Measurements from ENCODE around the gene ASB1.
"Not testable (repeated sequence)": the region's sequence is repeated elsewhere in the genome, so short reads cannot be mapped to it uniquely, and the experiment has no call there.

Gene ASB1

DNA sequence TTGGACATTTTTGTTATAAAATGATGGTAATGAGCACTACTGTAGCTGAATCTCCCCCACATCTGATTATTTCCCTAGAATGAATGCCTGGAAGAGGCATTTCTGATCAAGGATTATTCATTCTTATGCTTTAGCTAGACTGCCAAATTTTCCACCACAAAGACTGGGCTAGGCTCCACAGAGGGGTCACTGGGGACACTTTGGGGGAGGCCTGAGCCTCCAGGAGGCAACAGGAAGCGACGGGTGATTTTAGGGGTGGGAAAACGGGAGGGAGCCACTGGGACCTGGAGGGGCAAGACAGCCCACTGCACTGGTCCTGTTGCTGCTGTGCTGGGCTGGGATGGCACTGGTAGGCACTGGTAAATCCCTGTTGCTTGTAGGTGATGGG, 2.4 kb upstream of the ASB1 start:
- no peak for DNase-seq

DNA sequence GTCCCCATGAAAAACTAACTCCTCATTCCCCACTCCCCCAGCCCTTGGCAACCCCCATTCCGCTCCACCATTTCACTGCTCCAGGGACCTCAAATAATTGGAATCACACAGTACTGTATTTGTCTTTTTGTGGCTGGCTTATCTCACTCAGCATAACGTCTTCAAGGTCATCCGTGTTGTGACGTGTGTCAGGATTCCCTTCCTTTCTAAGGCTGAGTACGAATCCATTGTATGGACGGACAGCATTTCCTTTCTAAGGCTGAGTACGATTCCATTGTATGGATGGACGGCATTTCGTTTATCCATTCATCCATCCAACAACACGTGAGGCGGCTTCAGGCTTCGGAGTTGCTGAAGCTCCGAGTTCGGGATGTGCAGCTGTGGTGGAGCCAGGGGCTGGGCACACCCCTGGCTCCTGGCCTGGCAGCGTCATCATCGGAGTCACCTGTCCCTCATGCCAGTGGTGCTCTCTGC, 1.2 kb upstream of the ASB1 start:
- DNase-seq = no peak

DNA sequence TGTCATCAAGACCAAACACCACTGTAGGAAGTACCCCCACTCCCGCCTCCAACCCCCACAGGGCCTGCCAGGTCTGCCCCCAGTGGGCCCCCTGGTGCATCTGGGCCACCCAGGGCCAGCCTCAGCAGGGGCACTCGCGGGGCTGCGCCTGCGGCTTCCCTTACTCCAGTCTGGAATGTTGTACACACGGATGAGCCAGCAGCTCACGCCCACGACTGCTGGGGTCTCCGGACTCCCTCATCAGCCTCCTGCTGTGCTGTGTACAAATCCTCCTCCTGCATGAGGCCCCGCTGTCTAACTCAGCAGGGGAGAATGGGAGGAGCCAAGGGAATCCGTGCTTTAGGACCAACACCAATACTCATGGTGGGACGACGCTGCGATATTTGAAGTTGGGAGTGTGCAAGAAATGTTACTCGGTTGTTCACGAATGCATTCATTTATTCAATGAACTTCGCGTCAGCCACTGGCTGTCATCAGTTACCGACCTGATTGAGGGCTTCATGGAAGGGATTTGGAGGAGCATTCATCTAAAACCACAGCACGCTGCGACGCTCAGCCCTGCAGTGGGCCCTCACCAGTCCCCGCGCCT, 654 bp upstream of the ASB1 start:
- no peak for DNase-seq

DNA sequence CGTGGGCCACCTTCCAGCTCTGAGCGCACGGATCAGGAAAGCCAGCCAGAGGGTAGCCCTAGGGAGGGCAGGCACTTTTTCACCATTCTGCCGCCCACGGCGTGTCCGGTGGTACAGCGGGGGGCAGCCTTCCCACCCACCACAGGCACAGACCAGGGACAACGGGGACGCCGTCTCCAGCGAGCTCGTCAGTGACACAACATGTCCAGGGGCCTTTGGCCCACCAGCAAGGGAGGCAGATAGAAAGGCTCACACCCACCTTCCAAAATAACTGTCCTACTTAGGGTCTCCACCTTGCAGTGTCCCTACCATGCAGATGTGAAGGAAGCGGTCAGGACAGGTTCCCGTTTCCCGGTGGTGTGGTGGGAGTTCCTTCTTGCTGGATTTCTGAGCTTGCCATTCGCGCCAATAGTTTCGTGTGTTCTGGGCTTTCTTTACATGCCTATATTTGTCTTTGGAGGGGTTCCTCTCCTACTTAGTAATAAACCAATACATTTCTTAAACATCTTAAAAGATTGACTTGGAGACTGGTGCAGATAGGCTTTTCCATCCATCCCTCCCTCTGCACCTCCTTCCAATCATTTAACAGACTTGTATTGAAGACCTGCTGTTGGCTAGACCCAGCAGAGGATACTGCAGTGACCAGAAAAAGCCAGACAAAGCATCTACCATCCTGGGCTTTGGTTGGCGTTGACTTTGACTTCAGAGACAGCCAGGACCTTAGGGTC, 872 bp downstream of the ASB1 start:
- no peak for DNase-seq

DNA sequence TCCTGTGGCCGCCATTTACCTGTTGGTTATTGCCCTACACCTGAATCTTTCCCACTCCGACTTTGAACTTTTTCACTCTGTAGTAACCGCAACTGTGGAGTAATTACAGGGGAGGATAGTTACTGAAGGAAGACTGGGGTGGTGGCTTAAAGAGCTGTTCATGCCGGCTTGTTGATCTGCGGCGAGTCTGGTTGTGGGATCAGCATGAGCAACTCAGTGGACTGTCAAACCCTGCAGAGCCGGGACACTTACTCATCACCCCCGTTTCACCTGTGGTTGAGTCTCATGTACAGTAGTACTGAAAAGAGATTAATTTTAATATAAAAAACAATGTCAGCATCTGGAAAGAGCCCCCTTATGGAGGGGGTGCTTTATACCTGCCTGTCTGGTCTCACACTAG, 2.1 kb downstream of the ASB1 start:
- no peak for DNase-seq

DNA sequence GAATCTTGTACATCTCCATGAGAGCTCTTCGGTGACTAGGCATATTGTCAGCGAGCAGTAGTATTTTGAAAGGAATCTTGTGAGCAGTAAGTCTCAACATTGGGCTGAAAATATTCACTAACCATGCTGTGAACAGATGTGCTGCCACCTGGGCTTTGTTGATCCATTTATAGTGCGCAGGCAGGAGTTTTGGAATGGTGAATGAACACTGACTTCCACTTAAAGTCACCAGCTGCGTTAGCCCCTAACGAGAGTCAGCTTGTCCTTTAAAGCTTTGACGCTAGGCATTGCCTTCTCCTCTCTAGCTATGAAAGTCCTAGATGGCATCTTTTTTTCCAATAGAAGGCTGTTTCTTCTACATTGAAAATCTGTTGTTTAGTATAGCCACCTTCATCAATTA, 4.1 kb downstream of the ASB1 start:
- no peak for DNase-seq

DNA sequence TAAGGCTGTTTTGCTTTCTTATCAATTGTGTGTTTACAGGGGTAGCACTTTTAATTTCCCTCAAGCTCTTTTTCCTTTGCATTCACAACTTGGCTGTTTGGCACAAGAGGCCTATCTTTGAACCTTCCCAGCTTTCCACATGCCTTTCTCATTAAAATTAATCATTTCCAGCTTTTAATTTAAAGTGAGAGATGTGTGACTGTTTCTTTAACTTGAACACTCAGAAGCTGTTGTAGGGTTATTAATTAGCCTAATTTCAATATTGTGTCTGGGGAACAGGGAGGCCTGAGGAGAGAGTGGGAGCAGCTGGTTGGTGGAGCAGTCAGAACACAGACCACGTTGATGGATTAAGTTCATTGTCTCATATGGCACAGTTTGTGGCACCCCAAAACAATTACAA, 4.7 kb downstream of the ASB1 start:
- no peak for DNase-seq

DNA sequence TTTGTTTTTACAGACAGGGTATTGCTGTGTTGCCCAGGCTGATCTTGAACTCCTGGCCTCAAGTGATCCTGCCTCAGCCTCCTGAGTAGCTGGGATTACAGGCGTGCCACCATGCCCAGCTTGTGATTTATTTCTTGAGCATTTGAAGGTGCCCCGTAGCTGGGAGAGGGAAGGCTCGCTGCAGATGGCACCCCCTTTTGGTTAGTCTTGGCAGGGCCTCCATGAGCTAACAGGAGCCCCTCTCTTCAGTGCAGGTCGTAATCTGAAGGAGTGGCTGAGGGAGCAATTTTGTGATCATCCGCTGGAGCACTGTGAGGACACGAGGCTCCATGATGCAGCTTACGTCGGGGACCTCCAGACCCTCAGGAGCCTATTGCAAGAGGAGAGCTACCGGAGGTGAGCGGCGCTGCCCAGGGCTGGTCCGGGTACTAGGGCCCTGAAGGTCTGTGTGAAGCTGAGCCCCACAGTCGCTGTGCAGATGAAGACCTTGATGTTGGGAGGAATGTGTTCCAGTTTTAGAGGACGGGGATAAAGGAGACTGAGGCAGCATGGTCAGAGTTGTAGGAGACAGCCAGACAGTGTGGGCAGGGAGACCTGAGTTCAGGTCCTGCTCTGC, 6.7 kb downstream of the ASB1 start:
- no peak for DNase-seq

DNA sequence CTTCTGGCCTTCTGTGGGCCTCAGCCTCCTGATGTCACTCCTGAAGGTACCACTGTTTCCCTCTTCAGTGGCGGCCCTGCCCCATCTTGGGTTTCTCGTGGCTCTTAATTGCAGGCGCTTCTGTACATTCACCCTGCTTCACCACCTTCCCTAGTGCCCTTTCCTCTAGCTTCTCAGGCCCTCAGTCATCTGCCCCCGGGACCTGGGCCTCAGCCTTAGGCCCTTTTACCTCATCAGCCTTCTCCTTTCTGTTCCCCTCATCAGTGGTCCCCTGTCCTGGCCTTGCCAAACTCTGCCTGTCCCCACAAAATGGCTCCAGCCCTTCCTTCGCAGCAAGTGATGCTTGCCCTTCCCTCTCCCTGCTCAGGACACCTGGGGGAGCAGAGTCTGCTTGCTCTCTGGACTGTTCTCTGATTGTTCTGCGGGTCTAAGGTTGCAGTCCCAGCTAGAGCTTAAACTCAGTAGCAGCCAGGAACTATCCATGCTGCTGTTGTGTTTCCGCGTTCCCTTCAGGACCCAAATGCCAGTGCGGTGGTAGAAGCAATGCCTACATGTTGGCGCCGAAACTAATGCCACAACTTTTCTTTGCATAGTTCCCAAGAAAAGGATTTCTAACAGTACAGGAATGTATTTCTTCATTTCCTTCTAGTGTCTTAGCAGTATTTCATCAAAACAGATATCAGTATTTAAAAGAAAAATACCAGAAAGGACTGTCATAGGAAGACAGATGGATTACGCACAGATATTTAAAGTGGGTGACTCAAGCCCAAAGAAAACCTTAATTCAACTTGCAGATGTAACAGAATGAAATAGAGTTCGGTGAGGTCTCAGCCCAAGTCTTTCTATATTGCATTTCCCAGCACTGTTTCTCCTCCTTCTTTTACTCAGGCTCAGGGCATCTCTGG, 7.5 kb downstream of the ASB1 start:
- DNase-seq = no peak

DNA sequence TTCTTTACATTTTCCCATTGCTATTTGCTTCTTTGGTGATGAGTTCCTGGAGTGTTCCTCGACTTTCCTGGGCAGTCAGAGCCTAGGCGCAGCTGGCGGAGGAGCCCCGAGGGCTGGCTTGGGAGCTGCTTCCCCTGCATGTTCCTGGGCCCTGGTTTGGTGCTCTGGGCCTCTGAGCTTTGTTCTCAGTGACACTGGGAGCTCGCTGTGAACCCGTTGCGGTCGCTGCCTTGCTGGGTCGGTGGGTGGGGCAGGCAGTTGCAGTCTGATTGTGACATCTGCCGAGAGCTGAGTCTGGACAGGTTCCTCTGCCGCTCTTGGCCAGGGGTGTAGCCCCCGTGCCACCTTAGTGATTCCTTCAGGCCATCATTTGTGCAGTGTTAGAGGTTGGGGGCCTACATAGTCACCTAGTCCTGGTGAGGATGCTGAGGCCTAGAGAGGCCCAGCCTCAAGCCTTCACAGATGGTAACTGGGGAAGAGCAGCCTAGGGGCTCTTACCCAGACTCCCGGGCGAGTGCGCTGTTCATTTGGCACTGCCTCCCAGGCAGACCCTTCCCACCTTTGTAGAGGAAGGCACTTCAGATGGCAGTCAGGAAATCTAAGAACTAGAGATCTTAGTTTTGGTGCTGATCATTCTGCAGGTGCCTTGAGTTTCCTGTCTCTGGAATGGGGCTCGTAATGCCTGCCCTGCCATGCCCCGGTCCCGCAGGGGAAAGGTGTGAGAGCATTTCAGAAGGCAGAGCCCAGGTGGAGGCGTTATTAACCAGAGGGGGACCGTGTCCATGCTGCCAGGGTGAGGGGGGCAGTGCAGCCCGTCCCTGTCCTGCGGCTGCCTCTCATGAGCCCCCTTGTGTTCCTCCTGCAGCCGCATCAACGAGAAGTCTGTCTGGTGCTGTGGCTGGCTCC, 8.4 kb downstream of the ASB1 start:
- no peak for DNase-seq

DNA sequence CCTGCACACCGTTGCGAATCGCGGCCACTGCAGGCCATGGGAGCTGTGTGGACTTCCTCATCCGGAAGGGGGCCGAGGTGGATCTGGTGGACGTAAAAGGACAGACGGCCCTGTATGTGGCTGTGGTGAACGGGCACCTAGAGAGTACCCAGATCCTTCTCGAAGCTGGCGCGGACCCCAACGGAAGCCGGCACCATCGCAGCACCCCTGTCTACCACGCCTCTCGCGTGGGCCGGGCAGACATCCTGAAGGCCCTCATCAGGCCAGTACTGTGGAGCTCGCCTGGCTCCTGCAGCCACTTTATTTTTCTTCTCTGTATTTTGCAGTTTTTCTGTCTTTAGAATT, 9.0 kb downstream of the ASB1 start:
- no peak for DNase-seq

DNA sequence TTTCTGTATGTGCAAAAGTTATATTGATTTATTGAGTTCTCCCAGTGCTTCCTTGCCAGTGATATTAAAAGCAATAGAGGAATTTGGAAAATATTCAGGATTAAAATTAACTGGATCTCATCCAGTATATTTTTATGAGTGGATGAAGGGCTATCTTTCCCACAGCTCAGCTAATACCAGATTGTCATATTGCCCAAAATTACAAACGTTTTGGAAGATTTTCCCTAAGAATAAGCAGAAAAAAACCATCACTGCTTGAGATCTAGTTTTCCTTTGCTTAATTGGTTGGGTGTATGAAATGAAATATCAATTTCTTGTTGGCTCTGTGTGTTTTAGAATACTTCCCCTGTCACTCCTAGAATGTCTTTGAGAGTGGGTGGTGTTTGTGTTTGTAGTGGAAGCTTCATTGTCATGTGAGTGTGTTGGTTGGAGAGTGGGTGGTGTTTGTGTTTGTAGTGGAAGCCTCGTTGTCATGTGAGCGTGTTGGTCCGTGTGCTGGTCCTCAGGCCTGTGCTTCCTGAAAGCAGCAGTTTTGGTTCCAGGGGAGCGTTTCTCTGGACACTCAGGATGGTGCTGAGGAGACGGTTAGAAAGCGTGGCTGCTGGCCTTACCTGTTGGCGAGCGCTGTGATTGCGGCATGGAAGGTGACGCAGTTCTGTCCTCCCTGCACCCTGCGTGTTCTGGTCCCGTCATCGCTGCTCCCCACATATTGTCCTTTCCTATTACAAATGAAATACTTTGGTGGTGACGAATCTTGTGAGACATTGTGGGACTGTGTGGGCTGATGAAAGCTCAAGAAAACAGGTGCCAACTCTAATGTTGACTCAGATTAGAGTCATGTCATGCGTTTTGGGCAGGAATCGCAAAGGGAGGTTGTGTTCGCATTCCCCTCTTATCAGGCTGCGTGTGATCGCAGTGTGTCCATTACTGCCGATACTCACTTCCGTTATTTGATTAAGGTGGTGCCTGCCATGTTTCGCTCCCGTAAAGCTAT, 12.4 kb downstream of the ASB1 start:
- no peak for DNase-seq

DNA sequence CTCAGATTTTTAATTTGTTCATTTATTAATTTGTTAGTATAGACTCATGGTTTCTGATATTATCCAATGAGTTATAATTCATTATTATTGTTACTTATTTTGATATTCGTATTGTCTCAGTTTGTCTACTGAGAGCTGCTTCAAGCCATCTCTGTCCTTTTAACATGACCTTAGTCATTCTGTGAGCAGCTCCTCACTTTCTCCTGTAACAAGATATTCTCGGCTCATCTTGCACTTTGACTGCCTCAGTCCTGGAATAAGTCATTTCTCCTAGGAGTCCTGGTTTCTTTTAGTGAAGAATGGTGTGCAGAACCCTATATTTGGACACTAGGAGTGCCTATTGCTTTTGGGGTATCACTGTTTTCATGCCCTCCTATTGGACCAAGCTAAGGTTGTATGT, 13.2 kb downstream of the ASB1 start:
- no peak for DNase-seq

DNA sequence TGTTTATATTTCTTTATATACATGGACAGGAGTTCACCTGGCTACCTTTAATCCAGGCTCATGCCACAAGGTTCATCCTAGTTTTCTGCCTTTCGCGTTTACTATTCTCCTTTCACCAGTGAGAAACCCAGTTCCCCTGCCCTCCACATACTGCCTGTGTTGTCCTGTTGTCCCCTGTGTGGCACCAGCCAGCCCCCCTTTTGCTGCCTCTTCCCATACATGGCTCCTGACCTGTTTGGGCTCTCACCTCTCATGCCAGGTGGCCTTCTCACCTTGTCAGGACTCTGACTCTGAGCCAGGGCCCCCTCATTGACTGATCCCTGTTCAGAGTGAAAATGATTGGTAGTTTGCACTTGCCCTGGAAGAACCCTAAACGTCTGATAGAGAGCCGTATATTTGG, 13.6 kb downstream of the ASB1 start:
- no peak for DNase-seq

DNA sequence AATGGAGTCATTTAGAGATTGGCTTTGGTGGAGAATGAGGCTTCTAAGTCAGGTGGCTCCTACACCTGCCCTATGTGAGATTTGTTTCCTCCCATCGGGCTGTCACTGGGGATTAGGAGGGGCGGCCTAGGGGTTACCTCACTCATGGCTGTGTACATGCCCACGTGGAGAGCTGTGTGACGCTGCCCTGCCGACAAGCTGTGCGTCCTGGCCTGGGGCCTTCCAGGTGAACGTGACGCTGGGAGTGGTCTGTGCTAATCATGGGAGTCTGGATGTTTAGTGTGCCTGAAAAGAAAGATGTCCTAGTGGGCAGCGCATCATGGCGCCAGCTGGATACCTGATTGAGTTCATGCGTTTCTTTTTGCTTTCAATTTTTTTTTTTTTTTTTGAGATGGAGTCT, 14.0 kb downstream of the ASB1 start:
- no peak for DNase-seq

DNA sequence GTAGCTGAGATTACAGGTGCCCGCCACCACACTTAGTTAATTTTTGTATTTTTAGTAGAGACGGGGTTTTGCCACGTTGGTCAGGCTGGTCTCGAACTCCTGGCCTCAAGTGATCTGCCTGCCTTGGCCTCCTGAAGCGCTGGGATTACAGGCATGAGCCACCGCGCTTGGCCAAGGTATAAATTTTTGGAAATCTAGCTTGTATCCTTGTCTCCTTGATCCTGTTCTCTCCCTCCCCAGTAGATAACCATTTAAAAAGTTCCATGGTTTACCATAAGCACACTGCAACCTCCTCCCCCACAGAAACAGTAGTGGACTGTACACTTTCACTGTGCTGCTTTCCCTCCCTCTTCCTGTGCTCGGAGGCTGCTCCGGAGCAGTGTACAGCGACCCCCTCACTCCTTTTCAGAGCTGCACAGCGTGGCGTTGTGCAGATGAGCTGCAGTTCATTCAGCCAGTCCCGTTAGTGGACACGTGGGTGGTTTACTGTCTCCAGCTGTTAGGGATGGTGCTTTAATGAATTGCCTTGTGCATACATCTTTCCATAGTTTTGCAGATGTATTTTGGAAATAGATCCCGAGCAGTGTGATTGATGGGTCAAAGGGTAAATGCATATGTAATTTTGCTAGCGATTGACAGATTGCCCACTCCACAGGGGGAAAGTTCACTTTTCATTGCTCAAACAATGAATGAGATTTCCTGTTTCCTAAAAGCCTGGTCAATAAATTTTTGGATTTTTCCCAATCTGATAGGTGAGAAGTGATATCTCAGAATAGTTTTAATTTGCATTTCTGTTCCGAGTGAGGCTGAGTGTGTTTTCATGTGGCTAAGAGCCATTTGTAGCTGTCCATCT, 14.8 kb downstream of the ASB1 start:
- no peak for DNase-seq

DNA sequence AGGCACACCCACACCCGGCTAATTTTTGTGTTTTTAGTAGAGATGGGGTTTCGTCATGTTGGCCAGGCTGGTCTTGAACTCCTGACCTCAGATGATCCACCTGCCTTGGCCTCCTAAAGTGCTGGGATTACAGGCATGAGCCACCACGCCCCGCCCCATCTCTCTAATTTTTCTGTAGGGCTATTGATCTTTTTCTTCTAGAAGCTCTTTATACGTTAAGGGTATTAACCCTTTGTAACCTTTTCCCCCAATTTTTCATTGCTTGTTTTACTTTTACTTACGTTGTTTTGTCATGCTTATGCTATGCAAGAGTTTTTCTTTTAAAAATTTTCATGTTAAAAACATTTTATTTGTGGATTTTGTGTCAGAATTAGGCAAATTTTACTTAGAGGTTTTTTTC, 15.5 kb downstream of the ASB1 start:
- DNase-seq = not testable (repeated sequence)

DNA sequence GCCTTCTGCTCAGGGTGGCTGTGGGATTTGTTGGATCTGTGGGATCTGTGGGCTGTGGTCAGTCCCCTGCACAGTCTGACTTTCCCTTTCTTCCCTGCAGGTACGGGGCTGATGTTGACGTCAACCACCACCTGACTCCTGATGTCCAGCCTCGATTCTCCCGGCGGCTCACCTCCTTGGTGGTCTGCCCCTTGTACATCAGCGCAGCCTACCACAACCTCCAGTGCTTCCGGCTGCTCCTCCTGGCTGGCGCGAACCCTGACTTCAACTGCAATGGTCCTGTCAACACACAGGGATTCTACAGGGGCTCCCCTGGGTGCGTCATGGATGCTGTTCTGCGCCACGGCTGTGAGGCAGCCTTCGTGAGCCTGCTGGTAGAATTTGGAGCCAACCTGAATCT, 17.5 kb downstream of the ASB1 start:
- no peak for DNase-seq

DNA sequence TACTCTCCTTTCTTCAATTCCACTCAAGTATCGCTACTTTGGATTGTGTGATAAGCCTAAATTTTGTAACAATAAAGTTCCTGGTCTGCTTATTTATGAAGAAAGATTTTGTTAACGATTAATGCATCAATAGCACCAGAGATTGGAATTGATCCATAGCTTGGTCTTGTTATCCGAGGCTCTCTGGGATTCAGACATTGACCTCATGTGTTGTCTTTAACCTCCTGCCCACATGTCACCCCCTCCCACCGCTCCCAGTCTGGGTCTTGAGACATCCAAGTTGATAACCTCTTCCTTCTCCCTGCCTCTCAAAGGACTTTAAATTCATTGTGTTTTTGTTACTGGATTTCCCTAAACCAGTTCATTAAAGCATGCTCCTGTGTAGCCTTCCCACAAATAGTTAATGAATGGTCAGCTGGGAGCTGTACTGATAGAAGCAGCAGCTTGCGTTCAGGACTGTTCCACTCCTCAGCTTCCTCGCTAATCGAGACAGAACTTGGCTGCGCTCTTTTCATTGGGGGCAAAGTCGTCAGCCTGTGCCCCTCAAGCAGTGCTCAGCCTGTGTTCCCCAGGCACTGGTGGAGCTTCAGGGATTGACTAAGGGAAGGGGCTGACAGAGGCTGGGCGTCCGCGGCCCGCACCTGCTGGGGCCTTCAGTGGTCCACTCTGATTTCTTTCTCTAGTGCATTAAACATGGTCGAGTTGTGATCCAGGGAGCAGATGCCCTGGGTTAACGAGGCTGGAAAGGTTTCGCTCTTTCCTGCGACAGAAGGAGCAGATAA, 18.9 kb downstream of the ASB1 start:
- DNase-seq = no peak
